Measurements from ENCODE around the gene TMPRSS3.

DNA sequence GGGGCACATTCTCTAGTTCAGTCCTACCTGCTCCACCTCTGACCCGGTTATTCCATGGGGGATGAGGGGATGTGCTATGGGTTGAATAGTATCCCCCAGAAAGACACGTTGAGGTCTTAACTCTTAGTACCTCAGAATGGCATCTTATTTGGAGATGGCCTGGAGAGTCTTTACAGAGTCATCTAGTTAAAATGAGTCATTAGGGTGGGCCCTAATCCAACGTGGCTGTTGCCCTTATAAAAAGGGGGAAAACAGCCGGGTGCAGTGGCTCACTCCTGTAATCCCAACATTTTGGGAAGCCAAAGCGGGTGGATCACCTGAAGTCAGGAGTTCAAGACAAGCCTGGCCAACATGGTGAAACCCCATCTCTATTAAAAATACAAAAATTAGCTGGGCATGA lies 5.7 kb downstream of the TMPRSS3 start:
- TF ChIP-seq RFX5 (IDR thresholded peaks at IDR 0.05) (no peak), CTCF (IDR thresholded peaks at IDR 0.05) (no peak), ZNF302 (CRISPR knock-in tag; IDR thresholded peaks at IDR 0.05) (no peak), RAD21 (conservative IDR thresholded peaks at IDR 0.05 in 1 of 2, IDR thresholded peaks at IDR 0.05 in 1 of 2) (no peak), CBX8 (IDR thresholded peaks at IDR 0.05) (no peak), BHLHE40 (IDR thresholded peaks at IDR 0.05; ENCODE audit: low read depth, low read length) (no peak), EP300 (IDR thresholded peaks at IDR 0.05) (no peak), POLR2A (IDR thresholded peaks at IDR 0.05; ENCODE audit: low read length) (no peak), MAZ (IDR thresholded peaks at IDR 0.05; ENCODE audit: borderline replicate concordance, low read depth, low read length) (no peak)
- TF ChIP-seq, protein P1, sequence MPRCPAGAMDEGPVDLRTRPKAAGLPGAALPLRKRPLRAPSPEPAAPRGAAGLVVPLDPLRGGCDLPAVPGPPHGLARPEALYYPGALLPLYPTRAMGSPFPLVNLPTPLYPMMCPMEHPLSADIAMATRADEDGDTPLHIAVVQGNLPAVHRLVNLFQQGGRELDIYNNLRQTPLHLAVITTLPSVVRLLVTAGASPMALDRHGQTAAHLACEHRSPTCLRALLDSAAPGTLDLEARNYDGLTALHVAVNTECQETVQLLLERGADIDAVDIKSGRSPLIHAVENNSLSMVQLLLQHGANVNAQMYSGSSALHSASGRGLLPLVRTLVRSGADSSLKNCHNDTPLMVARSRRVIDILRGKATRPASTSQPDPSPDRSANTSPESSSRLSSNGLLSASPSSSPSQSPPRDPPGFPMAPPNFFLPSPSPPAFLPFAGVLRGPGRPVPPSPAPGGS (IDR thresholded peaks at IDR 0.05) = no peak
- TF ChIP-seq, protein P2, sequence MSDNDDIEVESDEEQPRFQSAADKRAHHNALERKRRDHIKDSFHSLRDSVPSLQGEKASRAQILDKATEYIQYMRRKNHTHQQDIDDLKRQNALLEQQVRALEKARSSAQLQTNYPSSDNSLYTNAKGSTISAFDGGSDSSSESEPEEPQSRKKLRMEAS (IDR thresholded peaks at IDR 0.05) = no peak
